Neural crest cell (in vitro differentiated cells): Measurements from ENCODE around the gene BACE2. TPM values are rescaled to one million over a fixed set of nuclear protein-coding genes. Genes with fewer than 3 reads are reported as not detected.

Source experiments
- DNase-seq: peaks from one replicate; pipeline ENCODE4 v3.0.0; 2021; ENCODE audit warnings: low read depth, mixed read lengths, low spot score
- H3K27ac Mint-ChIP-seq: one replicate; pipeline ENCODE4 v1.8.0; 2021; ENCODE audit warnings: mild to moderate bottlenecking, mixed read lengths; ENCODE audit not compliant: unreplicated experiment
- H3K27me3 Mint-ChIP-seq: 2 replicates; pipeline ENCODE4 v1.8.0; 2021; ENCODE audit warnings: low read depth, mild to moderate bottlenecking, mixed read lengths
- H3K36me3 Mint-ChIP-seq: 2 replicates; pipeline ENCODE4 v1.8.0; 2021; ENCODE audit warnings: low read depth, mild to moderate bottlenecking, mixed read lengths
- H3K4me1 Mint-ChIP-seq: 2 replicates; pipeline ENCODE4 v1.8.0; 2021; ENCODE audit warnings: mixed read lengths
- H3K4me3 Mint-ChIP-seq: one replicate; pipeline ENCODE4 v1.8.0; 2021; ENCODE audit warnings: mild to moderate bottlenecking, mixed read lengths
- H3K9me3 Mint-ChIP-seq: 2 replicates; pipeline ENCODE4 v1.8.0; 2021; ENCODE audit warnings: mixed read lengths
- CTCF ChIP-seq: fragments of 200-600 bp; sonication (generic); conservative IDR thresholded peaks from 2 replicates; pipeline ENCODE4 v1.5.0; 2021; ENCODE audit warnings: antibody characterized with exemption, mild to moderate bottlenecking
- total RNA-seq: library from RNA; stranded (reverse); gene quantifications from 2 replicates; pipeline ENCODE4 v1.2.1, GENCODE V29; 2021

The BACE2 gene
- total RNA-seq, 1 donor from 2014 or later, result 16.9 TPM

GRCh38 chr21:41316200-41317062 lies 148.5 kb downstream of the BACE2 start, which contains the start of gene FAM3B:
Gene FAM3B, plus strand, starts transcription at chr21:41316801. Its CDS starts 79 bp downstream, at chr21:41316880.
- no peak for DNase-seq
- Mint-ChIP-seq H3K4me3 (peak within 1 kb of the TSS; percentile 62), H3K27ac (no peak within 1 kb of the TSS), H3K9me3 (no peaks in the 10 kb centered on the region), H3K4me1 (peaks cover 10% of the 10 kb centered on the region), H3K27me3 (peaks cover 46% of the 10 kb centered on the region), H3K36me3 (no peaks in the 10 kb centered on the region)
- no peak for TF ChIP-seq CTCF

GRCh38 chr21:41317063-41317392 lies 149.1 kb downstream of the BACE2 start:
- Mint-ChIP-seq H3K4me3 (peak overlapping the region; percentile 62), H3K9me3 (no peaks in the 10 kb centered on the region), H3K27me3 (peaks cover 46% of the 10 kb centered on the region), H3K36me3 (no peaks in the 10 kb centered on the region), H3K4me1 (peaks cover 10% of the 10 kb centered on the region), H3K27ac (no peak overlapping the region)
- DNase-seq, result no peak
- no peak for TF ChIP-seq CTCF

- TF ChIP-seq CTCF, result no peak
- no peak for DNase-seq
Measured at GRCh38 chr21:41317458-41317857, 149.5 kb downstream of the BACE2 start.

GRCh38 chr21:41318218-41318617 lies 150.3 kb downstream of the BACE2 start:
- Mint-ChIP-seq H3K36me3 (no peaks in the 10 kb centered on the region), H3K4me1 (peaks cover 10% of the 10 kb centered on the region), H3K27me3 (peaks cover 46% of the 10 kb centered on the region), H3K9me3 (no peaks in the 10 kb centered on the region), H3K4me3 (no peak overlapping the region), H3K27ac (no peak overlapping the region)
- no peak for DNase-seq
- no peak for TF ChIP-seq CTCF

More at GRCh38 chr21:41317458-41317857, 149.5 kb downstream of the BACE2 start:
- H3K27ac Mint-ChIP-seq, result no peak overlapping the region
- H3K27me3 Mint-ChIP-seq, result peaks cover 46% of the 10 kb centered on the region
- H3K36me3 Mint-ChIP-seq, result no peaks in the 10 kb centered on the region
- peak overlapping the region; percentile 62 for H3K4me3 Mint-ChIP-seq
- H3K4me1 Mint-ChIP-seq, result peaks cover 10% of the 10 kb centered on the region
- H3K9me3 Mint-ChIP-seq, result no peaks in the 10 kb centered on the region

- TF ChIP-seq CTCF, result no peak
- no peaks in the 10 kb centered on the region for H3K36me3 Mint-ChIP-seq
- peaks cover 44% of the 10 kb centered on the region for H3K27me3 Mint-ChIP-seq
Measured at GRCh38 chr21:41319273-41319672, 151.3 kb downstream of the BACE2 start.

More at GRCh38 chr21:41319273-41319672, 151.3 kb downstream of the BACE2 start:
- no peak overlapping the region for H3K27ac Mint-ChIP-seq
- no peak for DNase-seq
- H3K4me1 Mint-ChIP-seq, result peaks cover 10% of the 10 kb centered on the region
- H3K4me3 Mint-ChIP-seq, result no peak overlapping the region
- H3K9me3 Mint-ChIP-seq, result no peaks in the 10 kb centered on the region
